Activated B cell treated with CpG ODN at 0.5 μM for 24 hours (primary cell): ENCODE results near the gene ASZ1. TPM values are rescaled to one million over a fixed set of nuclear protein-coding genes. Genes with fewer than 3 reads are reported as not detected.

Experiments
- ATAC-seq: fragments of 200-7000 bp; cut with Tn5 transposase; one replicate; pipeline ENCODE4 v1.10.0; 2021; ENCODE audit warnings: low read depth, mild to moderate bottlenecking, moderate library complexity
- CTCF ChIA-PET: fragments of 350-600 bp; sonication (Branson Sonifier 250); formaldehyde crosslinking; loops from one replicate; lab custom pipeline; 2021; ENCODE audit warnings: antibody characterized with exemption; lab: Charles Lee
- POLR2A ChIA-PET: fragments of 350-600 bp; sonication (Branson Sonifier 250); formaldehyde crosslinking; loops from one replicate; lab custom pipeline; 2021; ENCODE audit warnings: antibody characterized with exemption; lab: Charles Lee
- DNase-seq: peaks from one replicate; pipeline ENCODE4 v3.0.0; 2022
- H3K27ac Mint-ChIP-seq: one replicate; pipeline ENCODE4 v1.8.0; 2020; ENCODE audit warnings: mixed read lengths
- H3K27me3 Mint-ChIP-seq: one replicate; pipeline ENCODE4 v1.8.0; 2021; ENCODE audit warnings: mixed read lengths
- H3K36me3 Mint-ChIP-seq: one replicate; pipeline ENCODE4 v1.8.0; 2021; ENCODE audit warnings: low read depth, mixed read lengths
- H3K4me1 Mint-ChIP-seq: one replicate; pipeline ENCODE4 v1.8.0; 2021; ENCODE audit warnings: mixed read lengths
- H3K4me3 Mint-ChIP-seq: one replicate; pipeline ENCODE4 v1.8.0; 2020; ENCODE audit warnings: mild to moderate bottlenecking, mixed read lengths
- H3K9me3 Mint-ChIP-seq: one replicate; pipeline ENCODE4 v1.8.0; 2020; ENCODE audit warnings: mixed read lengths
- CTCF ChIP-seq: fragments of 200-600 bp; IDR thresholded peaks from one replicate; pipeline ENCODE4 v1.8.0; 2022; ENCODE audit warnings: antibody characterized with exemption, mild to moderate bottlenecking
- intact Hi-C: fragments of 100-400 bp; cut with micrococcal nuclease; formaldehyde crosslinking; loops from one replicate; pipeline ENCODE4 v1.15.1; 2024
- total RNA-seq: library from RNA; stranded (reverse); gene quantifications from 2 replicates; pipeline ENCODE4 v1.2.3, GENCODE V29; 2022

ASZ1 gene
- total RNA-seq, 1 donor from 2014 or later = not detected

- no peak overlapping the region for H3K27ac Mint-ChIP-seq
- no peak for ATAC-seq
- POLR2A ChIA-PET = no interaction called here
- DNase-seq = no peak
- H3K36me3 Mint-ChIP-seq = no peaks in the 10 kb centered on the region
- no peak overlapping the region for H3K4me3 Mint-ChIP-seq
- TF ChIP-seq CTCF = no peak
- H3K27me3 Mint-ChIP-seq = no peaks in the 10 kb centered on the region
- CTCF ChIA-PET = no interaction called here
- no peaks in the 10 kb centered on the region for H3K4me1 Mint-ChIP-seq
- H3K9me3 Mint-ChIP-seq = no peaks in the 10 kb centered on the region
- intact Hi-C loops = no loop called here
These were observed 62.8 kb downstream of the ASZ1 start for GRCh38 chr7:117364339-117365080.

GRCh38 chr7:117362294-117362888 lies 64.9 kb downstream of the ASZ1 start:
- CTCF ChIA-PET = no interaction called here
- ATAC-seq = no peak

GRCh38 chr7:117350027-117350426 lies 77.3 kb downstream of the ASZ1 start:
- ChIA-PET POLR2A (no interaction called here), CTCF (no interaction called here)
- no peak overlapping the region for H3K27ac Mint-ChIP-seq
- no peak for TF ChIP-seq CTCF
- H3K4me1 Mint-ChIP-seq = no peaks in the 10 kb centered on the region
- H3K9me3 Mint-ChIP-seq = no peaks in the 10 kb centered on the region
- DNase-seq = no peak
- no peak for ATAC-seq
- H3K27me3 Mint-ChIP-seq = no peaks in the 10 kb centered on the region
- H3K36me3 Mint-ChIP-seq = no peaks in the 10 kb centered on the region
- H3K4me3 Mint-ChIP-seq = no peak overlapping the region
- intact Hi-C loops = no loop called here

More at GRCh38 chr7:117362294-117362888, 64.9 kb downstream of the ASZ1 start:
- Mint-ChIP-seq H3K9me3 (no peaks in the 10 kb centered on the region), H3K4me3 (no peak overlapping the region), H3K4me1 (no peaks in the 10 kb centered on the region), H3K27me3 (no peaks in the 10 kb centered on the region), H3K36me3 (no peaks in the 10 kb centered on the region), H3K27ac (no peak overlapping the region)
- no peak for TF ChIP-seq CTCF
- POLR2A ChIA-PET = no interaction called here
- intact Hi-C loops = no loop called here
- DNase-seq = no peak

- no peak overlapping the region for H3K27ac Mint-ChIP-seq
- DNase-seq (no peak), ATAC-seq (no peak)
- no peaks in the 10 kb centered on the region for H3K27me3 Mint-ChIP-seq
- no peaks in the 10 kb centered on the region for H3K9me3 Mint-ChIP-seq
- no peaks in the 10 kb centered on the region for H3K36me3 Mint-ChIP-seq
- CTCF ChIA-PET = no interaction called here
- H3K4me1 Mint-ChIP-seq = no peaks in the 10 kb centered on the region
- POLR2A ChIA-PET = no interaction called here
- no peak for TF ChIP-seq CTCF
- intact Hi-C loops = no loop called here
- no peak overlapping the region for H3K4me3 Mint-ChIP-seq
These were observed 77.7 kb downstream of the ASZ1 start for GRCh38 chr7:117349570-117349969.

- no peaks in the 10 kb centered on the region for H3K27me3 Mint-ChIP-seq
- intact Hi-C loops = no loop called here
- no peak for ATAC-seq
- POLR2A ChIA-PET = no interaction called here
- no peak overlapping the region for H3K27ac Mint-ChIP-seq
- H3K4me3 Mint-ChIP-seq = no peak overlapping the region
- H3K9me3 Mint-ChIP-seq = no peaks in the 10 kb centered on the region
- no peaks in the 10 kb centered on the region for H3K36me3 Mint-ChIP-seq
- CTCF ChIA-PET = no interaction called here
- DNase-seq = no peak
- TF ChIP-seq CTCF = no peak
- H3K4me1 Mint-ChIP-seq = no peaks in the 10 kb centered on the region
These were observed 79.2 kb downstream of the ASZ1 start for GRCh38 chr7:117347962-117348672.
